Keratinocyte (primary cell): ENCODE data around the gene MRPS15. TPM values are rescaled to one million over a fixed set of nuclear protein-coding genes. Genes with fewer than 3 reads are reported as not detected.

ENCODE experiments used
- DNase-seq: peaks from one replicate; pipeline ENCODE4 v3.0.0-alpha.2; 2011; ENCODE audit warnings: low read depth, missing footprints, low spot score
- FAIRE-seq: peaks from 2 replicates; lab custom pipeline; 2011; peaks lifted over from hg19 to GRCh38; lab: Jason Lieb, UNC
- H2AFZ ChIP-seq: 2 replicates; pipeline ENCODE4 v1.6.0; 2012; ENCODE audit warnings: low read length, control low read depth, inconsistent platforms; ENCODE audit not compliant: control insufficient read depth
- H3K27ac ChIP-seq: 2 replicates; pipeline ENCODE4 v1.5.1; 2011; ENCODE audit warnings: low read length; ENCODE audit not compliant: control insufficient read depth, insufficient read depth
- H3K27me3 ChIP-seq: 3 replicates; pipeline ENCODE4 v1.6.0; 2011; ENCODE audit warnings: low read length; ENCODE audit not compliant: control insufficient read depth, insufficient read depth; ENCODE audit errors: extremely low read depth
- H3K36me3 ChIP-seq, 2 experiments: 2 replicates in 1 of 2; 3 replicates in 1 of 2; pipeline ENCODE4 v1.5.1; 2011; ENCODE audit warnings: low read length in 2 of 2, mild to moderate bottlenecking in 1 of 2; ENCODE audit not compliant: control insufficient read depth in 2 of 2, insufficient read depth in 2 of 2; ENCODE audit errors: extremely low read depth in 1 of 2
- H3K4me1 ChIP-seq: 3 replicates; pipeline ENCODE4 v1.5.1; 2011; ENCODE audit warnings: low read length; ENCODE audit not compliant: control insufficient read depth, insufficient read depth; ENCODE audit errors: extremely low read depth
- H3K4me2 ChIP-seq: 3 replicates; pipeline ENCODE4 v1.6.0; 2011; ENCODE audit warnings: low read depth, low read length; ENCODE audit not compliant: control insufficient read depth, insufficient read depth; ENCODE audit errors: extremely low read depth
- H3K4me3 ChIP-seq, 3 experiments: fragments of 200-600 bp in 1 of 3; sonication (generic) in 1 of 3; 2 replicates in 2 of 3; 3 replicates in 1 of 3; pipeline ENCODE4 v1.5.1; 2011 to 2016; ENCODE audit warnings: low read length in 3 of 3, mild to moderate bottlenecking in 3 of 3, control low read depth in 2 of 3, inconsistent platforms in 1 of 3, low read depth in 1 of 3, mixed read lengths in 1 of 3, mixed run types in 1 of 3, moderate library complexity in 1 of 3; ENCODE audit not compliant: control insufficient read depth in 2 of 3, insufficient read depth in 2 of 3; ENCODE audit errors: extremely low read depth in 1 of 3
- H3K79me2 ChIP-seq: 2 replicates; pipeline ENCODE4 v1.6.0; 2012; ENCODE audit warnings: low read length; ENCODE audit not compliant: control insufficient read depth, insufficient read depth
- H3K9ac ChIP-seq: 3 replicates; pipeline ENCODE4 v1.6.0; 2011; ENCODE audit warnings: low read length; ENCODE audit not compliant: control insufficient read depth, insufficient read depth; ENCODE audit errors: extremely low read depth
- H3K9me1 ChIP-seq: 3 replicates; pipeline ENCODE4 v1.6.0; 2011; ENCODE audit warnings: low read length; ENCODE audit not compliant: control insufficient read depth, insufficient read depth; ENCODE audit errors: extremely low read depth
- H3K9me3 ChIP-seq: 2 replicates; pipeline ENCODE4 v1.5.1; 2012; ENCODE audit warnings: low read depth, low read length; ENCODE audit not compliant: control insufficient read depth
- H4K20me1 ChIP-seq: 3 replicates; pipeline ENCODE4 v1.6.0; 2011; ENCODE audit warnings: low read length; ENCODE audit not compliant: control insufficient read depth, insufficient read depth; ENCODE audit errors: extremely low read depth
- EZH2 ChIP-seq: IDR thresholded peaks from one replicate; pipeline ENCODE4 v1.6.1; 2012; ENCODE audit warnings: inconsistent platforms, mild to moderate bottlenecking, low read length, moderate library complexity
- dilution Hi-C: fragments of 300-500 bp; cut with MboI; formaldehyde crosslinking; loops from one replicate; pipeline ENCODE4 v1.7.0; 2020; ENCODE audit warnings: low sequenced_read_pairs; ENCODE audit not compliant: extremely low pct_ligation_motif_present
- polyA plus RNA-seq, 5 experiments: library from polyadenylated mRNA; depleted of rRNA in 3 of 5; stranded (reverse) in 3 of 5; stranded (forward) in 1 of 5; unstranded in 1 of 5; fragments of >200 nt; gene quantifications; 1 replicate in 1 of 5; 2 replicates in 3 of 5; 3 replicates in 1 of 5; pipeline versions ENCODE4 v1.2.1 to v1.2.3, GENCODE V29; 2011 to 2012; ENCODE audit warnings: missing spikeins in 2 of 5, low read depth in 1 of 5, low replicate concordance in 1 of 5
- TF ChIP-seq, protein P1 (sequence below), 3 experiments: IDR thresholded peaks in 1 of 3; conservative IDR thresholded peaks in 1 of 3; optimal IDR thresholded peaks in 1 of 3; 2 replicates in 2 of 3; 3 replicates in 1 of 3; pipeline versions ENCODE3 to v1.5.1; 2011; ENCODE audit warnings: low read length in 3 of 3, mild to moderate bottlenecking in 3 of 3, moderate library complexity in 2 of 3, control low read depth in 1 of 3, inconsistent platforms in 1 of 3; ENCODE audit not compliant: insufficient read depth in 2 of 3; ENCODE audit errors: extremely low read depth in 1 of 3

The MRPS15 gene
- polyA plus RNA-seq, 1 donor (not counting 4 experiments of a cell fraction or from before 2014, with no cell fraction given) = 130 TPM

GRCh38 chr1:36467700-36468455 lies 3.7 kb upstream of the MRPS15 start:
- Histone ChIP-seq H3K4me3 (no peak overlapping the region), H3K9me3 (no peaks in the 10 kb centered on the region), H3K9me1 (no peaks in the 10 kb centered on the region), H3K36me3 (no peaks in the 10 kb centered on the region), H3K79me2 (peaks cover 11% of the 10 kb centered on the region), H2AFZ (no peak overlapping the region), H3K9ac (no peak overlapping the region), H3K27ac (no peak overlapping the region), H3K4me1 (peaks cover 17% of the 10 kb centered on the region), H3K27me3 (no peaks in the 10 kb centered on the region), H4K20me1 (no peaks in the 10 kb centered on the region), H3K4me2 (no peak overlapping the region)
- no peak for TF ChIP-seq EZH2
- TF ChIP-seq, protein P1, sequence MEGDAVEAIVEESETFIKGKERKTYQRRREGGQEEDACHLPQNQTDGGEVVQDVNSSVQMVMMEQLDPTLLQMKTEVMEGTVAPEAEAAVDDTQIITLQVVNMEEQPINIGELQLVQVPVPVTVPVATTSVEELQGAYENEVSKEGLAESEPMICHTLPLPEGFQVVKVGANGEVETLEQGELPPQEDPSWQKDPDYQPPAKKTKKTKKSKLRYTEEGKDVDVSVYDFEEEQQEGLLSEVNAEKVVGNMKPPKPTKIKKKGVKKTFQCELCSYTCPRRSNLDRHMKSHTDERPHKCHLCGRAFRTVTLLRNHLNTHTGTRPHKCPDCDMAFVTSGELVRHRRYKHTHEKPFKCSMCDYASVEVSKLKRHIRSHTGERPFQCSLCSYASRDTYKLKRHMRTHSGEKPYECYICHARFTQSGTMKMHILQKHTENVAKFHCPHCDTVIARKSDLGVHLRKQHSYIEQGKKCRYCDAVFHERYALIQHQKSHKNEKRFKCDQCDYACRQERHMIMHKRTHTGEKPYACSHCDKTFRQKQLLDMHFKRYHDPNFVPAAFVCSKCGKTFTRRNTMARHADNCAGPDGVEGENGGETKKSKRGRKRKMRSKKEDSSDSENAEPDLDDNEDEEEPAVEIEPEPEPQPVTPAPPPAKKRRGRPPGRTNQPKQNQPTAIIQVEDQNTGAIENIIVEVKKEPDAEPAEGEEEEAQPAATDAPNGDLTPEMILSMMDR (optimal IDR thresholded peaks at IDR 0.05 in 1 of 3, IDR thresholded peaks at IDR 0.05 in 1 of 3, conservative IDR thresholded peaks at IDR 0.05 in 1 of 3; ENCODE audit: extremely low read depth in 1 of 3, insufficient read depth in 2 of 3, low read length in 3 of 3) = no peak
- no peak for FAIRE-seq
- no peak for DNase-seq
- dilution Hi-C loops = no loop called here

DNA sequence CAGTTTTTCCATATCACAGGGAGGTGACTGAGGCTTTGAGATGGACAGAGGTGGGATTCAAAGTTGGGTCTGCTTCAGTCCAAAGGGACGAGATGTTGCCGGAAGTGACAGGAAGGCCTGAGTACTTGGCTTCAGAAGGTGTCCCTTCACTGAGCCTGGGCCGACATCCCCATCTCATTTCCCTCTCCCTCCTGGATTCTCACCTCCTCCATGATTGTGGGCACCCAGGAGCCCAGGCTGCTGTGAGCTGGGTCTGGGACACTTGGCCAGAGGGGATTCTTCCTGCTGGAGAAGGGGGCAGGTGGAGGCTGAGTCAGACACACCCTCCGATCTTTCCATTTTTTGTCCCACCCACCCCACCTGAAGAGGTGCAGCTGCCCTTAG lies 2.8 kb upstream of the MRPS15 start:
- Histone ChIP-seq H3K27ac (no peak overlapping the region), H3K9me1 (no peaks in the 10 kb centered on the region), H3K27me3 (no peaks in the 10 kb centered on the region), H3K9me3 (no peaks in the 10 kb centered on the region), H2AFZ (no peak overlapping the region), H3K4me2 (no peak overlapping the region), H3K9ac (no peak overlapping the region), H3K4me3 (no peak overlapping the region), H3K4me1 (peaks cover 17% of the 10 kb centered on the region), H3K36me3 (peaks cover 4 to 5% of the 10 kb centered on the region in 2 experiments), H3K79me2 (peaks cover 17% of the 10 kb centered on the region), H4K20me1 (no peaks in the 10 kb centered on the region)
- dilution Hi-C loops = no loop called here
- DNase-seq = no peak
- TF ChIP-seq EZH2 = no peak
- TF ChIP-seq, protein P1 (optimal IDR thresholded peaks at IDR 0.05 in 1 of 3, IDR thresholded peaks at IDR 0.05 in 1 of 3, conservative IDR thresholded peaks at IDR 0.05 in 1 of 3; ENCODE audit: extremely low read depth in 1 of 3, insufficient read depth in 2 of 3, low read length in 3 of 3) = no peak
- FAIRE-seq = no peak
